ENCODE results near the gene SH3BGRL2.

DNA sequence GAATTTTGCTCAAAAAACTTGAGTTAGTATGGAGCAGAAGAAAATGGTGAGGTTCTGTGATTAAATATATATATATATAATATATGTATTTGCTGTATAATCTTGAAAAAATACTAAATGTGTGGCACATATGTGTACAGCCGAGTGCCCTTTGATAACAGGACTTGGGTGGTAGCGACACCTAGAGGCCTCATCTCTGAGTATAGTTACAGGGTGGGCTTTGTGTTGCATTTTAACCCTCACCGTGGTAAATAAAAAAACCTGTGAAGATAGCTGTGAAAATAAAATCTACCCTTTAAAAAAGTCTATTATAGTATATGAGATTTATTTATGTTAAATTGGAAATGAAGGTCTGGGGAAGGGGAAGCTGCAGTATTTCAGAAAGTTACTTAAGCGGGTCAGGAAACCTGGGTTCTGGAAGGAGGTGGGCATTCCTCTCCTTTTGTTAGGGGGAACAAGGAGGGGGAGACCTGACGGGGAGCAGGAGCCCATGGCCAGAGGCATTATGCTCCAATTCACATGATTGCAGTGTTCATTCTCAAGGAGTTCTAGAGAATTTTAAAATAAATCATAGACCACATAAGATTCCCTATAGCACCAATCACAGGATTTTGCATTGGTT lies 82.7 kb downstream of the SH3BGRL2 start:
- TF ChIP-seq ZNF274 (IDR thresholded peaks at IDR 0.05; ENCODE audit: low read depth, low read length) (no peak), YY1 (IDR thresholded peaks at IDR 0.05; ENCODE audit: insufficient read depth, insufficient read length) (no peak), SUZ12 (IDR thresholded peaks at IDR 0.05; ENCODE audit: extremely low read depth, insufficient read depth, insufficient read length) (no peak)

Data from NT2/D1 (cell line).